ENCODE measurements around the gene SHROOM4. TPM values are rescaled to one million over a fixed set of nuclear protein-coding genes. Genes with fewer than 3 reads are reported as not detected.
A peak's percentile ranks its signal among the peaks of the same experiment; 100 is the strongest.

The SHROOM4 gene
- total RNA-seq, 1 donor from 2014 or later: 2.5 TPM

DNA sequence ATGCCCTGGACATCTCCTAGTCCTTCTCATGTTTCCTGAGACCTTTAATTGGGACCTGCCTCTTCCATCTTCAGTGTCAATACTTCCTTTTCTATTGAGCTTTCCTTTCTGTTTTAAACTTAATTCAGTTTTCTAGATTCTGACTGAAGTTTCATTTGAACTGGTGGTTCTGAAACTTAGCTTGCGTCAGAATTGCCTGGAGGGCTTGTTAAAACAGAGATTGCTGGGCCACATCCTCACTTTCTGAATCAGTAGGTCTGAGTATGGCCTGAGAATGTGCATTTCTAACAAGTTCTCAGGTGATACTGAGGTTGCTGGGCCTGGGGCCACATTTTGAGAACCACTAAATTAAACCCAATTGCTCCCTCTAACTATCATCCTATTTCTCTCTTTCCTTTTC lies 191.2 kb downstream of the SHROOM4 start:
- H3K4me1 Mint-ChIP-seq (ENCODE audit: unreplicated experiment): no peaks in the 10 kb centered on the region
- H3K4me3 Mint-ChIP-seq (ENCODE audit: unreplicated experiment): no peak overlapping the region
- no peak for DNase-seq (ENCODE audit: extremely low spot score, unreplicated experiment)
- no peaks in the 10 kb centered on the region for H3K36me3 Mint-ChIP-seq (ENCODE audit: unreplicated experiment)
- no peak overlapping the region for H3K27ac Mint-ChIP-seq (ENCODE audit: unreplicated experiment)
- no peak for TF ChIP-seq CTCF (IDR thresholded peaks at IDR 0.05)
- H3K27me3 Mint-ChIP-seq (ENCODE audit: unreplicated experiment): no peaks in the 10 kb centered on the region
- peaks cover 5% of the 10 kb centered on the region for H3K9me3 Mint-ChIP-seq (ENCODE audit: unreplicated experiment)

DNA sequence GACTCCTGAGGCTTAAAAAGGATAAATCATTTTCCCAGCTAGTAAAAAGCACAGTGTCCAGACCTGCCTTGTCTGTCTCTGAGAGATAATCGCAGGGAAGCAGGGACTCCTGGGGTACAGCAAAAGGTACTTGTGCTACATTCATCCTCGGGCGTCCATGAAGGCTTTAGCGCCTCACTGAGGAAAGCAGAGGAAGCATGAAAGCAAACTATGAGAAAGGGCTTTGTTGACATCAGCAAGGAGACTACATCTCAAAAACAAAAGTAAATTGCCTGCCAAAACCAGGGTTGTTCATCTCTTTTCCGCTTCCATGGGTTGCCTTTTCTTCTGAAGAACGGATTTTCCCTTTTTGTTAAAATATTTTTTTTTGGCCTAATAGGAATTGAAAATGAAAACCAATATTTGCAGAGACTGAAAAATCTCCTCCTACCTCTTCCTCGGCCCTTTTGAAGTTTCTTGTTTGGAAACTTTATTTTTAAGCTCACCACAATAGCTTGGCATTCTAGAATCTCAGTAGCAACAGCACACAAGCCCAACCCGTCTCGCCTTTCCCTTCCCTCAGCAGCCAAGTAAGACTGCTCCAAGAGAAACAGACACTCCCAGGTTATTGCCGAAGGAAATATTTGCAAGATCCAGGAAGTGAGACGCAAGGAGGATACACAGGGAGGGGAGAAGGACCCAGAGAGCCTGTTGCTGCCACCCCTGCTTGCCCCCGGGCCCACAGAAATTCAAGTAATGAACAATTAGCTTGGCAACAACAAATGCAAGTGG lies 195.0 kb downstream of the SHROOM4 start:
- Mint-ChIP-seq H3K9me3 (ENCODE audit: unreplicated experiment) (peaks cover 8% of the 10 kb centered on the region), H3K4me1 (ENCODE audit: unreplicated experiment) (no peaks in the 10 kb centered on the region), H3K27me3 (ENCODE audit: unreplicated experiment) (no peaks in the 10 kb centered on the region), H3K27ac (ENCODE audit: unreplicated experiment) (no peak overlapping the region), H3K36me3 (ENCODE audit: unreplicated experiment) (no peaks in the 10 kb centered on the region), H3K4me3 (ENCODE audit: unreplicated experiment) (no peak overlapping the region)
- peak; percentile 46 for DNase-seq (ENCODE audit: extremely low spot score, unreplicated experiment)
- TF ChIP-seq CTCF (IDR thresholded peaks at IDR 0.05): no peak

DNA sequence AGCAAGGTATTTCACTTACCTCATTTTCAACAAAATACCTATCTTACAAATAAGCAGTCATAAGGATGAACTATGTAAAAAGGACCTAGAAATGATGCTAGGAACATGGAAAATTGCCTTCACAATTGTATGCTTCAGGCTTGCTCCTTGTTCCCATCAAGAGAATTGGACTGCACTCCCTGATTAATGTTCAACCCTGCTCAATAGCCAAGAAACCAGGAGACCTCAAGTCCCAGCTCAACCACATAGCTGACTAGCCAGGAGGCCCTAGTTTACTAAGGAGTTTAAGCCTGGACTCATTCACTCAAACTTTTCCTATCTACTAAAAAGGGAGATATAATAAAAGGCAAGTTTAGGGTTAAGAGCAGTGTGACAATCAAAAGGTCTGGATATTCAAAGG lies 196.8 kb downstream of the SHROOM4 start:
- no peaks in the 10 kb centered on the region for H3K36me3 Mint-ChIP-seq (ENCODE audit: unreplicated experiment)
- H3K27ac Mint-ChIP-seq (ENCODE audit: unreplicated experiment): no peak overlapping the region
- H3K27me3 Mint-ChIP-seq (ENCODE audit: unreplicated experiment): no peaks in the 10 kb centered on the region
- H3K4me1 Mint-ChIP-seq (ENCODE audit: unreplicated experiment): no peaks in the 10 kb centered on the region
- peaks cover 8% of the 10 kb centered on the region for H3K9me3 Mint-ChIP-seq (ENCODE audit: unreplicated experiment)
- no peak for DNase-seq (ENCODE audit: extremely low spot score, unreplicated experiment)
- no peak for TF ChIP-seq CTCF (IDR thresholded peaks at IDR 0.05)
- H3K4me3 Mint-ChIP-seq (ENCODE audit: unreplicated experiment): no peak overlapping the region

GRCh38 chrX:50615570-50616158 lies 198.3 kb downstream of the SHROOM4 start:
- DNase-seq (ENCODE audit: extremely low spot score, unreplicated experiment): no peak
- Mint-ChIP-seq H3K36me3 (ENCODE audit: unreplicated experiment) (no peaks in the 10 kb centered on the region), H3K4me3 (ENCODE audit: unreplicated experiment) (no peak overlapping the region), H3K9me3 (ENCODE audit: unreplicated experiment) (peaks cover 8% of the 10 kb centered on the region), H3K27me3 (ENCODE audit: unreplicated experiment) (no peaks in the 10 kb centered on the region), H3K27ac (ENCODE audit: unreplicated experiment) (no peak overlapping the region), H3K4me1 (ENCODE audit: unreplicated experiment) (no peaks in the 10 kb centered on the region)
- no peak for TF ChIP-seq CTCF (IDR thresholded peaks at IDR 0.05)

GRCh38 chrX:50614460-50614859 lies 199.5 kb downstream of the SHROOM4 start:
- TF ChIP-seq CTCF (IDR thresholded peaks at IDR 0.05): no peak
- DNase-seq (ENCODE audit: extremely low spot score, unreplicated experiment): no peak
- Mint-ChIP-seq H3K9me3 (ENCODE audit: unreplicated experiment) (peaks cover 5% of the 10 kb centered on the region), H3K36me3 (ENCODE audit: unreplicated experiment) (no peaks in the 10 kb centered on the region), H3K27ac (ENCODE audit: unreplicated experiment) (no peak overlapping the region), H3K27me3 (ENCODE audit: unreplicated experiment) (no peaks in the 10 kb centered on the region), H3K4me1 (ENCODE audit: unreplicated experiment) (no peaks in the 10 kb centered on the region), H3K4me3 (ENCODE audit: unreplicated experiment) (no peak overlapping the region)

Measured in osteocyte (in vitro differentiated cells).